UCSD-AML1 (cell line): ENCODE measurements around the gene C3orf33.

Experiments
- DNase-seq: peaks from one replicate; lab custom pipeline; 2025; ENCODE audit not compliant: unreplicated experiment; lab: John Stamatoyannopoulos, UW

C3orf33 gene

GRCh38 chr3:155790272-155790925, 15.7 kb downstream of the C3orf33 start:
- DNase-seq, result peak; percentile 13

GRCh38 chr3:155785662-155786295, 20.3 kb downstream of the C3orf33 start:
- DNase-seq, result no peak

DNA sequence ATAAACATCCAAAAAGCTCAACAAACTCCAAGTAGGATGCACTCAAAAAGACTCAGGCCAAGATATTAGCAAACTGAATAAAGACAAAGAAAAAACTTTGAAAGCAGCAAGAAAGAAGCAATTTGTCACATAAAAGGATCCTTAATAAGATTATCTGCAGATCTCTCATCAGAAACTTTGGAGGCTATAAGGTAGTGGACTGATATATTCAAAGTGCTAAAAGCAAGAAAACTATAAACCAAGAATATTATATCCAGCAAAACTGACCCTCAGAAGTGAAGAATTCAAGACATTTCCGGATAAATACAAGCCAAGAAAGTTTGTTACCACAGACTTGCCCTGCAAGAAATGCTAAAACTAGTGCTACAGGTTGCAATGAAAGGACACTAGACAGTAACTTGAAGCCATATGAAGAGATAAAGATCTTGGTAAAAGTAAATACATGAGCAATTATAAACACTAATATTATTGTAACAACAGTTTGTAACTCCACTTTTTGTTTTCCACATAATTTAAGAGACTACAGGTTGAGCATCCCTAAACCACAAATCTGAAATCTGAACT, 23.6 kb downstream of the C3orf33 start:
- no peak for DNase-seq

- no peak for DNase-seq
Measured at GRCh38 chr3:155780291-155780690, 25.8 kb downstream of the C3orf33 start.

- no peak for DNase-seq
Measured at GRCh38 chr3:155778462-155778861, 27.6 kb downstream of the C3orf33 start.

DNA sequence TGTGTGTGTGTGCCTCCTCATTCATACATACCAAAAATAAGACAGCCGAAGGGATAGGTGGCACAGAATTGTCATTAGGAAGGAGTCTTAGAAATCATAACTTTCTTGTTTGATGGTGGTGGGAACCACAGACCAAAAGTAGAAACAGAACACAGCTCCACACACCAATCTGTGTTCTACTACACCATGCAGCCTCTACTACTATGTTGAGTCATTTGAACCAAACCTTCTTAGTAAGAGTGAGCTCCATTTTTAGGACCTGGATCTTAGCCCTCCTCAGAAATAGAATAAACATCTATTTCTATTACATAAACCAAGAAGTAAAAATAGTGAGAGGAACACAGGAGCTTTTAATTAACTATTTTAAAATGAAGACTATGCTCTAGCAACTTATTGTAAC, 33.3 kb downstream of the C3orf33 start:
- no peak for DNase-seq

DNA sequence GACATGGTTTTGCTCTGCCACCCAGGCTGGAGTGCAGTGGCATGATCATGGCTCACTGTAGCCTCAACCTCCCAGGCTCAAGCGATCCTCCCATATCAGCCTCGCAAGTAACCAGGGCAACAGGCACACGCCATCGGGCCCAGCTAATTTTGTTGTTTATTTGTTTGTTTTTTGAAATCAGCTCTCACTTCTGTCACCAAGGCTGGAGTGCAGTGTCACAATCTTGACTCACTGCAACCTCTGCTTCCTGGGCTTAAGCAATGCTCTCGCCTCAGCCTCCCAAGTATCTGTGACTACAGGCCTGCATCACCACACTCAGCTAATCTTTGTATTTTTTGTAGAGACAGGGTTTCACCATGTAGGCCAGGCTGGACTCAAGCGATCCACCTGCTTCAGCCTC, 35.0 kb downstream of the C3orf33 start:
- DNase-seq, result no peak

GRCh38 chr3:155766206-155766605, 39.9 kb downstream of the C3orf33 start:
- DNase-seq, result no peak

DNA sequence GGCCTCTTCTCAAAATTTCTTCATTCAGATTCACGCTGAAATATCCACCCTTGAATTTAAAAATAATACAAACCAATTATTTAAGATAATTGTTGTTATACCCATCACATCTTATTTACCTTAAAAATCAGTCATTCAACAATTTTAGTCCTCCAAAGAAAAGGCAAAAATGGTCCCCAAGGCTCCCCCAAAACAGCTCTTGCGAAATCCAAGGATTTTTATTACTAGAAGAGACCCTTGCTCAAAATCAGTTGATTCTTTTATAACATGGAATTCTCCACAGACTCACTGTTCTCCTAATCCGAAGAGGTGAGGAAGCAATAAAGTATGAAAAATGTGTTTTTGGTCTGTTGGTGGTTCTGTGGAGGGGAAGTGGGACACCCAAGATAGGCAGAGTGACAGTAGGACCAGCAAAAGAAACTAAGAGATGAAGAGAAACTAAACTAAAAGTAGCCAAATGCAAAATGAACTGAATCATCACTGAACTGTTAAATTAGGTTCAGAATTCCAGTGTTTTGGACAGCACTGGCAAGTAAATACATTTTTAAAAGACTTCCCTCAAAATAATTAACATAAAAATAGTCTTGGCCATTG, 42.1 kb downstream of the C3orf33 start:
- no peak for DNase-seq

- no peak for DNase-seq
Measured at GRCh38 chr3:155760653-155761052, 45.4 kb downstream of the C3orf33 start.

DNA sequence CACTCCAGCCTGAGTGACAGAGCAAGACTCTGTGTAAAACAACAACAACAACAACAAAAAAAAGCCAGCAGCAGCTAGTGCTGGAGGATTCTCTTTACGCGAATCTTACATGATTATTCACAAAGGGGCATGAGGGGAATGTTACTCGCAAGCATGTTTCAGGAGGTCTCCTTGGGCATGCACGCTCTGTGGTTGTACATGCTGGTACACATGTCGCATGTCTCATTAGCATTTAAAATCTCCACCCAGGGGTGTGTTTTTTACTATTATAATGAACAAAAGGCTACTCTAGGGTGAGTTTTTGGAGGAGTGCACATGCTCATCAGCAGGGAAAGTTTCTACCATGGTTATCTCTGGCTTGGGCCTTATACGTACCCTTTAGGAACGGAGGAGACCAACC, 48.5 kb downstream of the C3orf33 start:
- no peak for DNase-seq

- DNase-seq, result no peak
Measured at GRCh38 chr3:155753038-155753639, 52.9 kb downstream of the C3orf33 start.

GRCh38 chr3:155748611-155749365, 57.3 kb downstream of the C3orf33 start:
- DNase-seq, result no peak

- DNase-seq, result no peak
Measured at GRCh38 chr3:155747946-155748290, 58.2 kb downstream of the C3orf33 start.

GRCh38 chr3:155747286-155747945, 58.7 kb downstream of the C3orf33 start:
- DNase-seq, result no peak

DNA sequence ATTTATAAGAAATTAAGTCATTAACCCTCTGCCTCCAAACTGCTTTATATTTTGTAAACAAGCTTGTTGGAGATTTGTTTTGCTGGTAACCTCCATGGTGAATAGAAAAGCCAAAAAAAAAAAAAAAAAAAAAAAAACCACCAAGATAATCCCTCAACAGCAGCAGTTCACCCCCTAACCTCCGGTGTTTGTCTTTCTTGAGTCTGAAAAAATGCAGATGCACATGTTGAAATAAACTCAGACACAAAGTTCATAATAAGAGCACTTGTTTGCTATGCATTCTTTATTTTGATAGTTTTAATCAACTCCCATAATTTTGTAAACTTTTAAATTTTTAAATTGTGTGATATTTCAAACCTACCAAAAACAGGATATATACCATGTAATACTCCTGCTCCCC, 59.4 kb downstream of the C3orf33 start:
- DNase-seq, result no peak

- peak; percentile 12 for DNase-seq
Measured at GRCh38 chr3:155745795-155746550, 60.1 kb downstream of the C3orf33 start.

DNA sequence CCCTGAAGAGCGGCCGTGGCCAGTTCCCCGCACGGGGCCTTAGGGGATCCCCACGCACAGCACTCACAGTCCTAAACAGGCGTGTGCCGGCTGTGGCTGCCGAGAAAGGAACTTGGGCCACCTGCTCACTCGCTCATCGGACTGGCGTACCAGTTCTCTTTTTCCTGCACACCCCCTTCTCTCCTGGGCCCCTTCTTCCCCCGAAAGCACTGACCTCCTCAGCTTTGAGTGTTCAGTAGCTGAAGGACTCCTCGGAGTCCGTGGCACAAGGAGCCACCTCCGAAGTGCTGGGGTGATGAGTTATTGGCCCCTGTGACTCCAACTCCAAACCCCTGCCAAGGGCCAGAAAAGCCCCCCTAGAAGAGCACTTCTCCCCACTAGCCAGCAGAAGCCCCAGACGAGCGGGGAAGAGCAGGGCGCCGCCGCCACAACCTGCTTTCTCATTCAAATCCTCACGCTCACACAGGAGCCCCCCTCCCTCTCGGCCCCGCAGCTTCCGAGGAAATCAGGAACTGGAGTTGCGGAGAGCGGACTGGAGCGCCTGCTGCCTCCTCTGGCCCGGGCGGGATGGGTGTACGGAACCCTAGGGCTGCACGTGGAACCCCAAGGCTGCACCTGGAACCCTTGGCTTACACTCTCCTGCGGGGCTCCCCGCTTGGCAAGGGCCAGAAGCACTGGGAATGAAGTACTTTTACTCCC, 61.3 kb downstream of the C3orf33 start, which contains the start of gene PLCH1:
PLCH1 (minus strand) TSS at position 446 of the 699 bp plus-strand sequence. CDS start 40,847 bp downstream, outside the sequence.
- peak; percentile 50 for DNase-seq

DNA sequence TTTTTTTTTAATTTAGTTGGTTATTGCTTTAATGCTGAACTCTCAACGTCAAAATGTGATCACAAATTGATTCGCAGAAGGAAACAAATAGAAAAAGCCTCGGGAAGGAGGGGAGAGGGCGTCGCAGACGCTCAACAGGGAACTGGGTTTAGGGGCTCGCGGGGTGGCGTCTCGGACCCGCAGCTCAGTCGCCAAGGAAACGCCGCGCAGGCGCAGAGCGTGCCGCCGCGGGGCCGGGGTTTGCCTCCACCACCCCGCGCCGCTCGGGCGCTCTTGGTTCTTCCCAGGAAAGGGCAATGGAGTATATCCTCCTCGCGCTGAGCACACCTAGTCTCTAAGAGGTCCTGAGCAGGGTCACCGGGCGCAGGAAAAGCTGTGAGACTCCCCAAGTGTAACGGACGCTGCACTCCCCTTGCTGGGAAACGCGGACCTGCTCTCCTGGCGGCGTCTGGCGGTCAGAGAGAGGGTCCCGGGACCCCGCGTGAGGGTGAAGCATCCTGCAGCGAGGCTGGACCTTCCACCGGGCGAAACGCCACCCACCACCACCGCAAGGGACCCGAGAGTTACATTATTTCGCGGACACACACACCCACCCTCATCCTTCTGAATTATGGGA, 62.0 kb downstream of the C3orf33 start:
- DNase-seq, result no peak
